BLaER1 (cell line): ENCODE data around the gene FHAD1.

Experiments
- H3K27ac ChIP-seq: shearing (Covaris generic); formaldehyde crosslinking; 2 replicates; pipeline ENCODE4 v1.8.1; 2022
- H3K27me3 ChIP-seq: shearing (Covaris generic); formaldehyde crosslinking; 2 replicates; pipeline ENCODE4 v1.8.1; 2022
- H3K36me3 ChIP-seq: shearing (Covaris generic); formaldehyde crosslinking; 2 replicates; pipeline ENCODE4 v1.8.1; 2022
- H3K4me1 ChIP-seq: shearing (Covaris generic); formaldehyde crosslinking; 2 replicates; pipeline ENCODE4 v1.8.1; 2022
- H3K4me2 ChIP-seq: shearing (Covaris generic); formaldehyde crosslinking; 2 replicates; pipeline ENCODE4 v1.8.1; 2022
- H3K4me3 ChIP-seq: shearing (Covaris generic); formaldehyde crosslinking; 2 replicates; pipeline ENCODE4 v1.8.1; 2022
- H3K9ac ChIP-seq: shearing (Covaris generic); formaldehyde crosslinking; 2 replicates; pipeline ENCODE4 v1.8.1; 2022
- H3K9me3 ChIP-seq: shearing (Covaris generic); formaldehyde crosslinking; 2 replicates; pipeline ENCODE4 v1.8.1; 2022
- H4K20me1 ChIP-seq: shearing (Covaris generic); formaldehyde crosslinking; 2 replicates; pipeline ENCODE4 v1.8.1; 2022
- Cebpa-rat ChIP-seq: shearing (Covaris generic); IDR thresholded peaks from 2 replicates; pipeline ENCODE4 v1.8.1; 2022

Gene FHAD1

DNA sequence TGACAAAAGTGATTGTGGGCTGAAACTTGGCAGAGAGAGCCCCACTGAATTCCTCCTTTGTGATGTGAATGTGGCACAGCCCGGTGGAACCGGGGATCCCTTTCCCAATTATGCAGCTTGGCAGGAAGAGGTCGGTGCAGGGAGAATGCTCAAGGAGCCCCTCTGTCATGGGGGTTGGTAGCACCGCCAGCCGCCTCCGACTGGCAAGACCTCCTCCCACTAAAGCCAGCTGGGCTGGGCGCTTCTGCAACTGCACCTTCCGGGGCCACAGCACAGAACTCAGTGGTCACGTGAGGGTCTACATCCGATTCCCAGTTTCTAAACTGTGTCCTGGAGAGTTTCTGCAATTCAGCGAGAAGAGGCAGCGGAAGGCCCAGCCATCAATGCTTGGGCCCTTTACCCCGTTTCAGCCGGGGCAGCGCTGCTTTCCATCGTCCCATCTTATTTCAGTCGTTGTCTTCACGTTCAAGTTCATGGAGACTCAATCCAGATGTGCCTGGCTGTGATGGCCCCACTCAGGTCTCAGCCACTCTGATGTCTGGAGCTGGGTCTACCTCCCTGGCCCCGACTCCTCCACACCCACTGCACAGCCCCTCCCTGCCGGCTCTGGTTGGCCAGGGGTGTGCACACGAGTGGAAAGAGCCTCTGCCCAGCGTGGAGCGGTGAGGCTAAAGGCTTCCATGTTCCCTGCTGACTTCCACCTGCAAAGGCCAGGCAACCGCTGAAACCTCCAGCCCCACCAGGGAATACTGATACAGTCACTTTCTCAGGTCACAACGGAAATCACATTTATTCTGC is 39.8 kb upstream of the FHAD1 start:
- no peaks in the 10 kb centered on the region for H4K20me1 ChIP-seq
- TF ChIP-seq Cebpa-rat, result no peak
- H3K36me3 ChIP-seq, result no peaks in the 10 kb centered on the region
- no peak overlapping the region for H3K4me2 ChIP-seq
- no peak overlapping the region for H3K9ac ChIP-seq
- H3K4me1 ChIP-seq, result 0 out of 2 replicates have a peak, but pooled peaks cover 7% of the 10 kb centered on the region
- H3K4me3 ChIP-seq, result no peak overlapping the region
- H3K27me3 ChIP-seq, result no peaks in the 10 kb centered on the region
- H3K27ac ChIP-seq, result no peak overlapping the region
- no peaks in the 10 kb centered on the region for H3K9me3 ChIP-seq

DNA sequence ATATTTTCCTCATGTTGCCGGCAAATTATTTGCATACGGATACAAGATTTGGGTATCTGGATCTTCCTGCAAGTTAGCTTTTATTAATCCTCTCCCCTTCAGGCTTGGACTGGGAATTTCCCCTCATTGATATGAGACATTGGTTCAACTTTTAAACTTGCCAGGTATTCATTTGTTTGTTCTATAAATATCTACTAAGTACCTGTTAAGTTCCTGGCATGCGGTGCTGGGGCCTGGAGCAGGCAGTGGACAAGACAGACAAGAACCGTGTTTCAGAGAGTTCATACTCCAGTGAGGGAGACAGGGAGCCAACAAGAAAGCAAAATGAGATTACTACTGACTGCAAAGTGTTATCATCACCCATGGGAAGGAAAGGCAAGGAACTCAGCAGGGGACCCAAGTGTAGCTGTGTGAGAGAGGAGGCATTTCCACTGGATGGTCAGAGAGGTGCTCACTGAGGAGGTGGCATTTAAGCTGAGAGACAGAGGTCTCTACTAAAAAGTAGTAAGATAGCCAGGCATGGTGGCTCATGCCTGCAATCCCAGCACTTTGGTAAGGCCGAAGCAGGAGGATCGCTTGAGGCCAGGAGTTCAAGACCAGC is 39.1 kb upstream of the FHAD1 start:
- no peak overlapping the region for H3K4me3 ChIP-seq
- no peak for TF ChIP-seq Cebpa-rat
- H3K27ac ChIP-seq, result no peak overlapping the region
- no peaks in the 10 kb centered on the region for H3K9me3 ChIP-seq
- 0 out of 2 replicates have a peak, but pooled peaks cover 7% of the 10 kb centered on the region for H3K4me1 ChIP-seq
- no peak overlapping the region for H3K4me2 ChIP-seq
- no peaks in the 10 kb centered on the region for H4K20me1 ChIP-seq
- H3K9ac ChIP-seq, result no peak overlapping the region
- H3K27me3 ChIP-seq, result no peaks in the 10 kb centered on the region
- H3K36me3 ChIP-seq, result no peaks in the 10 kb centered on the region

- Histone ChIP-seq H3K4me2 (no peak overlapping the region), H3K9me3 (no peaks in the 10 kb centered on the region), H4K20me1 (no peaks in the 10 kb centered on the region), H3K27me3 (no peaks in the 10 kb centered on the region), H3K36me3 (no peaks in the 10 kb centered on the region), H3K4me3 (no peak overlapping the region), H3K4me1 (0 out of 2 replicates have a peak, but pooled peaks cover 7% of the 10 kb centered on the region), H3K27ac (no peak overlapping the region), H3K9ac (no peak overlapping the region)
- no peak for TF ChIP-seq Cebpa-rat
These were observed 36.2 kb upstream of the FHAD1 start for GRCh38 chr1:15210651-15211375.

- H4K20me1 ChIP-seq, result no peaks in the 10 kb centered on the region
- no peak for TF ChIP-seq Cebpa-rat
These were observed 35.6 kb upstream of the FHAD1 start for GRCh38 chr1:15211424-15211823.

DNA sequence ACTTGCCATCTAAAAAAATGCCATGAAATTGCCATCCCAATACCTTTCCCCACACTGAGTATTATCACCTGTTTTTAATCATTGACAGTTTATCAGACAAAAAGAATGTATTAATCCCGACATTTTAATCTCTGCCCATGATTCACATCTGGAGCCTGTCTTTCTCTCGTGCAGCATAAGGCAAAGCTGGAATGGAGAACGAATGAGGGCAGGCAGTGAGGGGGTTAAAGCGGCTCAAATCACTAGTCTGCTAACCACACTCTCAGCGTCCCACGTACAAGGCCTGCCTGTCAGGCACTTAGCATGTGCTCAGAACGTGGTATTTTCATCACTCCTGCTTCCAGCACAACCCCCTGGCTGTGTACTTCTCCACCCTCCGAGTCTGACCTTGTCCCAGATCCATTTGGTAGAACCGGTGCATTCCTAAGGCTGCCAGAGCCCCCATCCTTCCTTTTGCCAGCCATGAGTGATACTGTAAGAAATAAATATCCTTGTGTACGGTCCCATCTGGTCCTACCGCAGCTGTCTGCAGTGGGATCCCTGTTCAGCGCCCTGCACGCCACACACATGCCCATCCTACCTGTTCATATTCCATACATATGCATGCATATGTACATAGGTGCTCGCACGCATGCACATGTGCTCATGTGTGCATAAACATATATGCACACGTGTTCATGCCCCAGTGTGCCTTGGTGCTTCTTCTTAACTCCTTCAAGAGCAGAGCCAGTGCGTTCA is 34.6 kb upstream of the FHAD1 start:
- Histone ChIP-seq H3K4me3 (no peak overlapping the region), H3K36me3 (no peaks in the 10 kb centered on the region), H4K20me1 (no peaks in the 10 kb centered on the region), H3K27me3 (no peaks in the 10 kb centered on the region), H3K9ac (no peak overlapping the region), H3K27ac (no peak overlapping the region), H3K4me1 (no peaks in the 10 kb centered on the region), H3K4me2 (no peak overlapping the region), H3K9me3 (no peaks in the 10 kb centered on the region)
- TF ChIP-seq Cebpa-rat, result no peak

More at GRCh38 chr1:15211424-15211823, 35.6 kb upstream of the FHAD1 start:
- Histone ChIP-seq H3K9ac (no peak overlapping the region), H3K4me1 (0 out of 2 replicates have a peak, but pooled peaks cover 6% of the 10 kb centered on the region), H3K9me3 (no peaks in the 10 kb centered on the region), H3K27ac (no peak overlapping the region), H3K27me3 (no peaks in the 10 kb centered on the region), H3K4me3 (no peak overlapping the region), H3K4me2 (no peak overlapping the region), H3K36me3 (no peaks in the 10 kb centered on the region)

GRCh38 chr1:15212954-15213291 is 34.1 kb upstream of the FHAD1 start:
- no peak for TF ChIP-seq Cebpa-rat
- no peaks in the 10 kb centered on the region for H4K20me1 ChIP-seq
- no peak overlapping the region for H3K9ac ChIP-seq
- 0 out of 2 replicates have a peak, but pooled peaks cover 5% of the 10 kb centered on the region for H3K9me3 ChIP-seq
- H3K4me1 ChIP-seq, result no peaks in the 10 kb centered on the region
- no peaks in the 10 kb centered on the region for H3K27me3 ChIP-seq
- H3K4me3 ChIP-seq, result no peak overlapping the region
- H3K4me2 ChIP-seq, result no peak overlapping the region
- no peak overlapping the region for H3K27ac ChIP-seq
- no peaks in the 10 kb centered on the region for H3K36me3 ChIP-seq

DNA sequence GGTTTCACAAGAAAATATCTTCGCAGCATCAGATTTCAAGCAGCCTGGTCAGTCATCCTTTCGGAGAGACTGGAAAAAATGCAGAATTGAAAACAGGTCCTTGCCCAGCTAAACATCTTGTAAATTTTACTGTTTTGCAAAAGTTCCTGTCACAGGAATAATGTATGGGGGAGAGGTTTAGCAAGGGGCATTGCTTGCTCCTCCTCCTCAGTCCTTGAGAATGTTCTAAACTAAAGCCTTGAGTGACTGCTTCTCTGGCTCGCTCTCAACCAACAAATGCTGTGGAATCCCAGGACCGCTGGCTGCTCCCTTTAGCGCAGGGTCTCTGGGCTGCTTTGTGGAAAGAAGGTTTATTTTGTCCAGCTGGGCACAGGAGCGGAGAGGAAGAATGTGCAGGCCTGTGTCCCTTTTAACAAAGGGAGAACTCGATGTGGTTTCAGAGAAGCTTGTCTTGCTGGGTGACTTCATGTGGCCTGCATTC is 33.6 kb upstream of the FHAD1 start:
- H3K4me1 ChIP-seq, result no peaks in the 10 kb centered on the region
- no peak overlapping the region for H3K27ac ChIP-seq
- no peak overlapping the region for H3K9ac ChIP-seq
- H3K4me2 ChIP-seq, result no peak overlapping the region
- no peaks in the 10 kb centered on the region for H4K20me1 ChIP-seq
- peaks cover 8% of the 10 kb centered on the region; the same call in 1 of the 2 replicates for H3K9me3 ChIP-seq
- no peaks in the 10 kb centered on the region for H3K36me3 ChIP-seq
- H3K4me3 ChIP-seq, result no peak overlapping the region
- TF ChIP-seq Cebpa-rat, result no peak
- H3K27me3 ChIP-seq, result no peaks in the 10 kb centered on the region

GRCh38 chr1:15214527-15214926 is 32.5 kb upstream of the FHAD1 start:
- peaks cover 19% of the 10 kb centered on the region for H3K9me3 ChIP-seq
- no peaks in the 10 kb centered on the region for H4K20me1 ChIP-seq
- no peak overlapping the region for H3K4me3 ChIP-seq
- no peak overlapping the region for H3K9ac ChIP-seq
- 0 out of 2 replicates have a peak, but pooled peaks cover 7% of the 10 kb centered on the region for H3K36me3 ChIP-seq
- H3K4me2 ChIP-seq, result no peak overlapping the region
- TF ChIP-seq Cebpa-rat, result no peak
- H3K27ac ChIP-seq, result no peak overlapping the region
- H3K27me3 ChIP-seq, result no peaks in the 10 kb centered on the region
- no peaks in the 10 kb centered on the region for H3K4me1 ChIP-seq

- no peaks in the 10 kb centered on the region for H4K20me1 ChIP-seq
- no peak overlapping the region for H3K9ac ChIP-seq
- no peaks in the 10 kb centered on the region for H3K27me3 ChIP-seq
- H3K27ac ChIP-seq, result no peak overlapping the region
- no peak overlapping the region for H3K4me2 ChIP-seq
- H3K4me1 ChIP-seq, result no peaks in the 10 kb centered on the region
- peaks cover 19% of the 10 kb centered on the region for H3K9me3 ChIP-seq
- 0 out of 2 replicates have a peak, but pooled peaks cover 7% of the 10 kb centered on the region for H3K36me3 ChIP-seq
- no peak for TF ChIP-seq Cebpa-rat
- no peak overlapping the region for H3K4me3 ChIP-seq
These were observed 31.9 kb upstream of the FHAD1 start for GRCh38 chr1:15215116-15215515.
